GM12874 (cell line): ENCODE data around the gene DNAH17.

ENCODE experiments used
- TF ChIP-seq, protein P1 (sequence below): IDR thresholded peaks from 2 replicates; pipeline ENCODE4 v1.5.1; 2011; ENCODE audit warnings: low read depth, mild to moderate bottlenecking, control low read depth, low read length, moderate library complexity; ENCODE audit not compliant: insufficient read depth

DNAH17 gene

DNA sequence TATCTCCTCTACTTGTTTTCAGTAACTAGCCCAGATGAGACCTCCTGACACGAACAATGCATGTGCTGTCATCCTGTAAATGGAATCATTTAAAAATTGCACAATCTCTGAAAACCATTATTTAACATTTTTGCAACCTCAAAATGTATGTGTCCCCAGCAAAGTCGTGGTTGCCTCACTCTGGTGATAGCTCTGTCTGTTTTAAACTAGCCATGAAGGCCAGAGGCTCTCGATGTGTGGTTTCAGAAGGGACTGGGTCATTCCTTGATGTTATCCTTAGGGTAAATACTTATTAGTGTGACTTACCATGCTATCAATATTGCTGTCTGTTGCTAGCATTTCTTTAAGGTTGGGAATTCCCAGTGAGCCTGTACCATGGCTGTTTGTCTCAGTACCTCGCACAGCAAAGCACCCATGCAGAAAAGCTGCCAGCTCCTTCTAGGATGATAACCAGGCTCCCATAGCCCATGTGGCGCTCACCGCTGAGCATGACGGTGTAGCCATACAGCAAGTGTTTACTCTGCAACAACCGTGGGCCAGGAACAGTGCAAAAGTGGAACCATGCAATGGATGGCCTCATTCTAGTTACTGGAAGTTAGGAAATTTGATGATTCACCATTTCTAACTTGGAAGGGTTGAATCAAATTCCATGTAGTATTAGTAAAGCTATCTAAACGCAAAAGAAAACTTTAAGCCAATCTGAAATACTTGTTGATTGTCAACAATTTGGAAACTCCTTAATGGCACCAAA is 201.6 kb downstream of the DNAH17 start:
- TF ChIP-seq, protein P1, sequence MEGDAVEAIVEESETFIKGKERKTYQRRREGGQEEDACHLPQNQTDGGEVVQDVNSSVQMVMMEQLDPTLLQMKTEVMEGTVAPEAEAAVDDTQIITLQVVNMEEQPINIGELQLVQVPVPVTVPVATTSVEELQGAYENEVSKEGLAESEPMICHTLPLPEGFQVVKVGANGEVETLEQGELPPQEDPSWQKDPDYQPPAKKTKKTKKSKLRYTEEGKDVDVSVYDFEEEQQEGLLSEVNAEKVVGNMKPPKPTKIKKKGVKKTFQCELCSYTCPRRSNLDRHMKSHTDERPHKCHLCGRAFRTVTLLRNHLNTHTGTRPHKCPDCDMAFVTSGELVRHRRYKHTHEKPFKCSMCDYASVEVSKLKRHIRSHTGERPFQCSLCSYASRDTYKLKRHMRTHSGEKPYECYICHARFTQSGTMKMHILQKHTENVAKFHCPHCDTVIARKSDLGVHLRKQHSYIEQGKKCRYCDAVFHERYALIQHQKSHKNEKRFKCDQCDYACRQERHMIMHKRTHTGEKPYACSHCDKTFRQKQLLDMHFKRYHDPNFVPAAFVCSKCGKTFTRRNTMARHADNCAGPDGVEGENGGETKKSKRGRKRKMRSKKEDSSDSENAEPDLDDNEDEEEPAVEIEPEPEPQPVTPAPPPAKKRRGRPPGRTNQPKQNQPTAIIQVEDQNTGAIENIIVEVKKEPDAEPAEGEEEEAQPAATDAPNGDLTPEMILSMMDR = no peak

DNA sequence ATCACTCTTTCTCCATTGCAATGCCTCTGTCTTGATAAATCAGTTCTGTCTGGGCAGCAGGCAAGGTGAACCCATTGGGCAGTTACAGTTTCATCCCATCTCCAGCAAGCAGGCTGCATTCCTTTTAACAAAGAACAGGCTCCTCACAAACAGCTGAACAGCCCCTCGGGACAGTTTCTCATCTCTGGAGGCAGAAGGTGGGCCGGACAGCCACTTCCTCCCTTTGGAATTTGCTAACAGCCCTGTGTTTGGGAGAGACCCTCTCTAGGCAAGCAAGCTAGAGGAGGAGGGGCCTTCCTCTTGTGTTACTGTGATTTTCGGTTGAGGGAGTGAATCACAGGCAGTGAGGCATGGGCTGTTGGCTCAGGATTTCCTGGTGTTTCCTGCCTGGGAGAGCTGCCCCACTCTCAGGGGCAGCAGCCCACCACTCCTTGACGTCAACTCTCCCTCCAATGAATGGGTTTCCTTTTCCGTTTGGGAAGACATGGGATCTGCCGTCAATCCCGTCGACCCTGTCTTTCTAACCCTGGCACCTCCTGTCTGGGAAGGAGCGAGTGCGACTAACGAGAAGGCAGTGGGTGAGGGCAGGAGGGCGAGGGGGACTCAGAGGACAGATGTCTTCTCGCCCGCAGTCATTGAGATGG is 202.4 kb downstream of the DNAH17 start:
- TF ChIP-seq, protein P1 = no peak

DNA sequence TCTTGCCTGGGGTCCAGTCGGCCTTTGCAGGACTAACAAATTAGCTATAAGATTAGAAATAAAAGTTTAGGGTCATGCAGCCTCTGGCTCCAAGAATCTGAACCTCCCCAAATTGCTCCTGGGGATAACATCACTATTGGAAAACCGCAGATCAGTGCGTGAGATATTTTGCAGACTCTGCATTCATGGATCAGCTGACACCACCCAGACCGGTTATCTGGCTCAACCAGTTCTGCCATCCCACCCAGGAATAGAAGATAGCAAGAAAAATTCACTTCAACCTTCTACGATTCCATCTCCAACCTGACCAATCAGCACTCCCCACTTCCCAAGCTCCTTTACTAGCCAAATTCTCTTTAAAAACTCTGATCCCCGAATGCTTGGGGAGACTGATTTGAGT is 203.0 kb downstream of the DNAH17 start:
- TF ChIP-seq, protein P1 = no peak
